ENCODE results near the gene MCU. TPM values are rescaled to one million over a fixed set of nuclear protein-coding genes. Genes with fewer than 3 reads are reported as not detected.
A peak's percentile ranks its signal among the peaks of the same experiment; 100 is the strongest.

MCU gene
- total and polyA plus RNA-seq, 2 experiments from 2014 or later, result 31.6 to 41.7 TPM

DNA sequence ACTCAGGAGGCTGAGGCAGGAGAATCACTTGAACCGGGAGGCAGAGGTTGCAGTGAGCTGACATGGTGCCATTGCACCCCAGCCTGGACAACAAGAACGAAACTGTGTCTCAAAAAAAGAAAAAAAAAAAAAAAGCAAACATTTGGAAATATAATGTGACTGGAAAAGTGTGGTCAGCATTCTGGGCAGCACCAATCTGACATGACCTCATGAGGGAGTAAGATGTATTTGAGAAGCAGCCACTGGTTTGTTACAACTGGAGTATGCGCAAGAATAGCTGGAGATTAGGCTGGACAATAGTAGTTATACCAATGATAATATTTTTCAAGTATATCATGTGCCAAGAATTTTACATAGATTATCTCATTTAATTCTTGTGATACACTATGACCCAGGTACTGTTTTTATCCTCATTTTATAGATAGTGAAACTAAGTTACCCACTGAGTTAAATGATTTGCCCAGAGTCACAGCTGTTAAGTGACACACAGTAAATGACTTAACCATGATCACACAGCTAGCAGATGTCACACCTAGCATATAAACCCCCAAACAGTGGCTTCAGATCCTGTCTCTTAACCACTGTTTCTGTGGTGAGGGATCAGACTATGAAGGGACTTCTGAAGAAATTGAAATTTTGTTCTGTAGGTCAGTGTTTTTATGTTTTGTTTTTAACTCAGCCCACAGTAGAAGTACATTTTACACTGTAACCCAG is 11.1 kb downstream of the MCU start:
- Histone ChIP-seq H3K27me3 (no peaks in the 10 kb centered on the region), H3K27ac (peak overlapping the region; percentile 1), H3K9me3 (ENCODE audit: low read depth) (no peaks in the 10 kb centered on the region), H3K4me2 (no peak overlapping the region), H3K4me1 (ENCODE audit: insufficient read depth) (peaks cover 3% of the 10 kb centered on the region), H2AFZ (no peak overlapping the region), H3K4me3 (no peak overlapping the region), H3K9me2 (replicated peaks; ENCODE audit: insufficient read depth) (no peaks in the 10 kb centered on the region), H3K79me2 (peaks cover 98% of the 10 kb centered on the region), H4K20me1 (ENCODE audit: insufficient read depth, poor library complexity, severe bottlenecking) (peaks cover 14% of the 10 kb centered on the region), H3K36me3 (replicated peaks; ENCODE audit: insufficient read depth, low read depth) (no peaks in the 10 kb centered on the region)
- TF ChIP-seq EZH2phosphoT487 (IDR thresholded peaks at IDR 0.05; ENCODE audit: low read depth, severe bottlenecking, unreplicated experiment), result no peak
- no peak for TF ChIP-seq EZH2 (IDR thresholded peaks at IDR 0.05; ENCODE audit: borderline replicate concordance)
- no peak for TF ChIP-seq CTCF (IDR thresholded peaks at IDR 0.05; ENCODE audit: poor library complexity)
- no peak for DNase-seq (ENCODE audit: low spot score)
- 91% methylated on average over 3 of the region's 3 CpGs for WGBS (ENCODE audit: low lambda C conversion rate, missing lambda C conversion rate)

GRCh38 chr10:72704117-72704516 is 12.2 kb downstream of the MCU start:
- Histone ChIP-seq H3K9me2 (replicated peaks; ENCODE audit: insufficient read depth) (no peaks in the 10 kb centered on the region), H3K27me3 (no peaks in the 10 kb centered on the region), H3K79me2 (peaks cover 98% of the 10 kb centered on the region), H3K36me3 (replicated peaks; ENCODE audit: insufficient read depth, low read depth) (no peaks in the 10 kb centered on the region), H2AFZ (no peak overlapping the region), H3K9me3 (ENCODE audit: low read depth) (no peaks in the 10 kb centered on the region), H3K27ac (no peak overlapping the region), H3K4me3 (no peak overlapping the region), H3K4me2 (no peak overlapping the region), H3K4me1 (ENCODE audit: insufficient read depth) (peaks cover 5% of the 10 kb centered on the region), H4K20me1 (ENCODE audit: insufficient read depth, poor library complexity, severe bottlenecking) (peaks cover 14% of the 10 kb centered on the region)
- no peak for DNase-seq (ENCODE audit: low spot score)
- WGBS (ENCODE audit: low lambda C conversion rate, missing lambda C conversion rate), result 98% methylated on average over 4 of the region's 4 CpGs
- TF ChIP-seq EZH2 (IDR thresholded peaks at IDR 0.05; ENCODE audit: borderline replicate concordance) (no peak), CTCF (IDR thresholded peaks at IDR 0.05; ENCODE audit: poor library complexity) (no peak), EZH2phosphoT487 (IDR thresholded peaks at IDR 0.05; ENCODE audit: low read depth, severe bottlenecking, unreplicated experiment) (no peak)

DNA sequence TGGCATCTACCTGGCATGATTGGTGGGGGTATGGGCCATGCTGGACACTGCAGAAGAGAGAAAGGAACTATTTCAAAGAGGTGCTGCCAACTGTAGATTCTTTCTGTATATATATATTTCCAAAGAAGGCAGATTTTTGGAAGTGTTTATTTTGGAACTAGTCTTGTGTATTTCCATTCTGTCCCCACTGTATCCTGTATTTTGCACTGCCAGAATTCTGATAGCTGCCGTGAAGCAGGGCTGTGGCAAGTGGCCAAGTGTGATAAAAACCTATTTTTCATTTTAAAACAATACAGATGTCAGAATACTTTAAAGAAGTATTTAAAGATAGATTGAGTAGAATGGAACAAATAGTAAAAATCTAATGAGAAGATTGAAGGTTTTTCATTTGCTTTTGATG is 17.1 kb downstream of the MCU start:
- peaks cover 84% of the 10 kb centered on the region for H3K79me2 ChIP-seq
- no peak for DNase-seq (ENCODE audit: low spot score)

More for the DNA sequence above, 17.1 kb downstream of the MCU start:
- H3K36me3 ChIP-seq (replicated peaks; ENCODE audit: insufficient read depth, low read depth), result no peaks in the 10 kb centered on the region
- H3K9me3 ChIP-seq (ENCODE audit: low read depth), result no peaks in the 10 kb centered on the region
- no peaks in the 10 kb centered on the region for H4K20me1 ChIP-seq (ENCODE audit: insufficient read depth, poor library complexity, severe bottlenecking)
- H3K9me2 ChIP-seq (replicated peaks; ENCODE audit: insufficient read depth), result no peaks in the 10 kb centered on the region
- peak overlapping the region; percentile 12 for H3K27ac ChIP-seq
- WGBS (ENCODE audit: low lambda C conversion rate, missing lambda C conversion rate), result 35% methylated on average over 1 of the region's 1 CpG
- no peak for TF ChIP-seq CTCF (IDR thresholded peaks at IDR 0.05; ENCODE audit: poor library complexity)
- TF ChIP-seq EZH2 (IDR thresholded peaks at IDR 0.05; ENCODE audit: borderline replicate concordance), result no peak
- TF ChIP-seq EZH2phosphoT487 (IDR thresholded peaks at IDR 0.05; ENCODE audit: low read depth, severe bottlenecking, unreplicated experiment), result no peak
- no peaks in the 10 kb centered on the region for H3K27me3 ChIP-seq
- H2AFZ ChIP-seq, result no peak overlapping the region
- H3K4me3 ChIP-seq, result no peak overlapping the region
- peaks cover 5% of the 10 kb centered on the region for H3K4me1 ChIP-seq (ENCODE audit: insufficient read depth)
- peak overlapping the region; percentile 20 for H3K4me2 ChIP-seq
